RPMI7951 (cell line): Measurements from ENCODE around the gene ELAPOR1. TPM values are rescaled to one million over a fixed set of nuclear protein-coding genes. Genes with fewer than 3 reads are reported as not detected.
A peak's percentile ranks its signal among the peaks of the same experiment; 100 is the strongest.

Experiments
- DNase-seq: peaks from one replicate; pipeline ENCODE4 v3.0.0-alpha.2; 2012; ENCODE audit warnings: low read depth
- total RNA-seq: library from RNA; depleted of rRNA; stranded (reverse); fragments of >200 nt; shearing (Covaris generic); gene quantifications from 2 replicates; pipeline ENCODE4 v1.2.3, GENCODE V29; 2014; rRNA removed

The ELAPOR1 gene
- 0.29 and 0.36 TPM in 2 replicates for total RNA-seq

GRCh38 chr1:109113590-109114341 lies at the start of gene ELAPOR1:
TSS of gene ELAPOR1 (plus strand) at chr1:109114115. CDS start at chr1:109114184, 69 bp downstream.
- peak; percentile 26 for DNase-seq

DNA sequence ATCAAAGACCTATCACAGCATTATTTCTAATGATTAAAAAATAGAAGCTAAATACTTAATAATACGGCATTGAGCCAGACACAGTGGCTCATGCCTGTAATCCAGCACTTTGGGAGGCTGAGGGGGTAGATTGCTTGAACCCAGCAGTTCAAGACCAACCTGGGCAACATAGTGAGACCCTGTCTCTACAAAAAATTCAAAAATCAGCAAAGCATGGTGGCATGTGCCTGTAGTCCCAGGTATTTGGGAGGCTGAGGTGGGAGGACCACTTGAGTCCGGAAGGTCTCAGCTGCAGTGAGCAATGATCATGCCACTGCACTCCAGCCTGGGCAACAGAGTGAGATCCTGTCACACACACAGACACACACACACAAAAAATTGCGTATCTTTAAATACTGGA lies 48.8 kb upstream of the ELAPOR1 start:
- no peak for DNase-seq

GRCh38 chr1:109067883-109068282 lies 46.0 kb upstream of the ELAPOR1 start:
- DNase-seq: no peak

- no peak for DNase-seq
These were observed 44.6 kb upstream of the ELAPOR1 start for GRCh38 chr1:109069294-109069693.

DNA sequence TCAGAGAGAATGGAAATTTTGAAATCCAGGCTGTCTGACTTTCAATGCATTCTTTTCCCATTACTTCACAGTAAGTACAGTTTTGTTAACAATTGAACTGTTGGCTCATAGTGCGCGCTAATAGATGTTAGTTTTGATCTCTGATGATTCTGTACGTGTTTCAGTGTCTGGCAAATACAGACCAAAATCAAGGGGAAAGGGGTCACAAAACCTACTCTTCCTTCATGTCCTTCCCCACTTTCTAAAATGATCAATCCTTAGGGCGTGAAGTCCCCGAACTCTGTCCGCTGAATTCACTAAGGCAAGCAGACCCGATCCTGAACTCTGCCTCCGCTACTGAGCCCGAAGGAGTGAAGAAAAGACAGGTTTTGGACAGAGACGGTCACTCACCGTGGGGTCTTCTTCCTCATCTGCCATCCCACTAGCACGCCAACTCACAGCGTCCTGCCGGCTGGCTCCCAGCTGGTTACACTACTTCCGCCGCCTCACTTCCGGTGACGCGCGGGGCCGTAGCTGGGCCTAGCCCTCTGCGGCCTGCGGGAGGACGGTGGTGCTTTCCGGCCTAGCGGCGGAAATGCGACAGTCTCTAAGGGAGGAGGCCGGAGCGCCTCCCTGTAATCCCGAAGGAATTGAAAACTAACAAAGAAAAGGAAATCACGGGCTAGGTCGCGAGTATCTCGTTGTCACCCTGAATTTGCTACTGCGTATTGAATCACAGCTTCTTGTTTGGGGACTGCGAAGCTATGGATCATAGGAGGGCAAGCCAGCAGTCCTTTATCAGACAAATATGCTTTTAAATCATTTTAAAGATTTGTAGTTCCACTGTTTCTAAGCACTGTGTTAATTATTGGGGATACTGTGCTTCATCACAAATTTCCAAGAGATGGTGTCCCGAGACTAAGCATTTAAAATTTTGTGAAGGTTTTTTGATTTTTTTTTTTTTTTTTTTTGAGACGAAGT lies 38.1 kb upstream of the ELAPOR1 start, which contains the start of gene TAF13:
TSS of gene TAF13 (minus strand) at position 473 of the 960 bp plus-strand sequence. CDS start at position 417, 56 bp downstream.
- DNase-seq: peak; percentile 95

GRCh38 chr1:109078317-109078716 lies 35.6 kb upstream of the ELAPOR1 start:
- DNase-seq: no peak

- no peak for DNase-seq
These were observed 34.7 kb upstream of the ELAPOR1 start for GRCh38 chr1:109079240-109079622.

GRCh38 chr1:109080441-109081082 lies 33.4 kb upstream of the ELAPOR1 start:
- no peak for DNase-seq

DNA sequence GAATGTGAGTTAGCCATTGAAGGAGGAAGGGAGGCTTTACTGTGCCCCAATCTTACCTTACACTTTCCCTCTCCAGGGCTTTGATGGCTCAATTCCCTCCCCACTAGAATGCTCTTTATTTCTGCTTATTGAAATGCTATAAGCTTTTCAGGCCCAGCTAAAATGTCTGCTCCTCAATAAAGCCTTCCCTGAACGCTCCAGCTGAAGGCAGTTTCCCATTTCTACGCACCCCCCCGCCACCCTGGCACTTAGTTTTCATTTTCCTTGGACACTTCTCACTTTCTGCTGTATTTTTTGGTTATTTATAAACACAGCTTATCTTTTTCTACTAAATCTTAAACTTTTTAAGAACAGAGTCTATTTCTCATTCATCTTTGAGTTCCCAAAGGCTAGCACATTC lies 30.4 kb upstream of the ELAPOR1 start:
- no peak for DNase-seq

DNA sequence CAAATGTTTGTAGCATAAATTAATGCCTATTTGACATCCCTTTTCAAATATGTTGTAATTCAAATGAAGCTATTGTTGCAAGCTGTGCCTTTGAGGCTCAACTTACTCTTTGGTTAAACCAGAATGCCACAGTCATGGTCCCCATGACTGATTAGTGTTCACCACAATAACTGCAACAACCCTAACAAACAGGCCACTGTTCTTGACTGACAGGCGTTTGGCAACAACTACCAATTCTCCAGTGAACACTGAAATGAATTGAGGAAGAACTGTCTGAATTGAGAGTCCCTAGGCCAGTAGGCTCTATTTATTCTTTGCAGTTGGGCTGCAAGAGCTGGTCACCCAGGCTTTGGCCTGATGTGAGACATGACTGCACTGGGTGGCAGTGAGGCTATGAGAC lies 30.0 kb upstream of the ELAPOR1 start:
- DNase-seq: peak; percentile 64

DNA sequence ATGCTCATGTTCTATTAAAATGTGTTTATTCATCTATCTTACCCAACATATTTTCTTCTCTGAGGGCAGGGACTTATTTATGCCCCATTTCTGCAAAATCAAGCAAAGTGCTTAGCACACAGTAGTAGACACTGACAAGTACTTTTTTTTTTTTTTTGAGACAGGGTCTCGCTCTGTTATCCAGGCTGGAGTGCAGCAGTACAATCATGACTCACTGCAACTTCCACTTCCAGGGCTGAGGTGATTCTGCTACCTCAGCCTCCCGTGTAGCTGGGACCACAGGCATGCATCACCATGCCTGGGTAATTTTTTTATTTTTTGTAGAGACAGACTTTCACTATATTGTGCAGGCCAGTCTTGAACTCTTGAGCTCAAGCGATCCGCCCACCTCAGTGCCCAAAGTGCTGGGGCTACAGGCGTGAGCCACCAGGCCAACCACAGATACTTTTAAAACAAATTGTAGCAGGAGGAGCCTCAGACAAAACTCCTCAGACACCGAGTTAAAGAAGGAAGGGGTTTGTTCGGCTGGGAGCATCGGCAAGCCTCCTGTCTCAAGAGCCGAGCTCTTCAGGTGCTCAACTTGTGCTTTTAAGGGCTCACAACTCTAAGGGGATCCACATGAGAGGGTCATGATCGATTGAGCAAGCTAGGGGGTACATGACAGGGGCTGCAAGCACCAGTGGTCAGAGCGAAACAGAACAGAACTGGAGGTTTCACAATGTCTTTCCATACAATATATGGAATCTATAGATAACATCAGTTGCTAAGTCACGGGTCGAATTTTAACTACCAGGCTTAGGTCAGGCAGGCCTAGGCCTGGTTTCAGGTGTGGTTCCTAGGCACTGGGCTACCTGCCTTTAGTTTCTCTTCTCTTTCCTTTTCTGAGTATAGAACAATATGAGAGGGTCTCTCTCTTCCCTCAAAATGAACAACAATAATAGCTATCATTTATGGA lies 29.1 kb upstream of the ELAPOR1 start:
- DNase-seq: no peak

- peak; percentile 88 for DNase-seq
These were observed 24.5 kb upstream of the ELAPOR1 start for GRCh38 chr1:109089242-109090015.

GRCh38 chr1:109090196-109091077 lies 23.5 kb upstream of the ELAPOR1 start, which contains the start of gene TMEM167B:
TSS of gene TMEM167B (plus strand) at chr1:109090764. CDS start at chr1:109090873, 109 bp downstream.
- DNase-seq: peak; percentile 93

DNA sequence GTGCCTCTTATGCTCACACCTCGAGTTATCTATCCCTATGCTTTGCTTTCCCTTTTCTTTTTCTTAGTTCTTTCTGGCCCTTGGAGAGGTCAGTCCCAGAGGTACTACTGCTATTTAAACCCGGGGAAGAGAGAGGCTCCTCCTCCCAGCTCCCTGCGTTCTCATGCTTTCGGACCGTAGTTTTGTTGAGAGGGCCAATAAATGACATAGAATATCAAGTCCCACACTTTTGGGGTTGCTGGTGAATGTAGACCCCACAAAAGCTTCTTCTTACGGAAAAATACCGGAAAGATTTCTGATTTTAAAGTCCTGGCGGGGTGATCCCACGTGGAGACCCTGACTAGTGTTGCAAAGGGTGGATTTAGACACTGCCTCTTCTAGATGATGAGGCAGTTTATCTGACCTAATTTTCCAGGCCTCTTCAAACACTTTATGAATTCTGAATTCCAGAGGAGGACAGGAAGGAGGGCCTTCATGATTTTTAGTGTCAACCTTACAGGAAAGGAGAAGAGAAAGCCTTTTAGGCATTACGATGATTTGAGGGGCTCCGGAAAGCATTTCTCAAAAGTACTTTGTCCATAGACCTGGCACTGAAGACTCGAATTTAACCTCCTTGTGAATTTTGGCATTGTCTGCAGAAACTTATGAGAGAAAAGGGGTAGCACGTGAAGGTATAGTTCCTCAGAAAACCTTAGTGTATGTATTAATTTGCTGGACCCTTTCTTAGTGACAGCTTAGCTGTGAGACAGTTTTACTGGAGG lies 22.7 kb upstream of the ELAPOR1 start:
- DNase-seq: peak; percentile 57

GRCh38 chr1:109091839-109092193 lies 22.1 kb upstream of the ELAPOR1 start:
- no peak for DNase-seq

DNA sequence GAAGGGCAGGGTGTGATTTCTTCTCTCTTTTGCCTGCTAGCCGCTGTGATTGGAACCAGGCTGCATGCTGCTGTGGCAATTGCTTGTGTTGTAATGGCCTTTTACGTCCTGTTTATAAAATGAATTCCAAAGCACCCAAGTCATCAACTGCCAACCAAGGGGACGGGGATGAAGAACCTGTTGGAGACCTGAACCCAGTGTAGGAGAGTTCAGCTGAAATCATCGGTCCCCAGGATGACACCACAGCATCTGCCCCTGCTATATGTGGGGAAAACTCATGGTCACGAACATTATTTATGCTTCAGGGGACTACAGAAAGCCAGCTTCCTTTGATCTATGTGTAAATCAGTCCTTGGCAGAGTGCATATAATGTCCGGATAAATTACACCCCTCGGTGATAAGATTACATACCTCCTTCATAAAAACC lies 19.5 kb upstream of the ELAPOR1 start:
- DNase-seq: no peak

GRCh38 chr1:109094871-109095270 lies 19.0 kb upstream of the ELAPOR1 start:
- DNase-seq: no peak

- no peak for DNase-seq
These were observed 18.3 kb upstream of the ELAPOR1 start for GRCh38 chr1:109095631-109096030.
